ENCODE data around the gene TRIM2.

Gene TRIM2

DNA sequence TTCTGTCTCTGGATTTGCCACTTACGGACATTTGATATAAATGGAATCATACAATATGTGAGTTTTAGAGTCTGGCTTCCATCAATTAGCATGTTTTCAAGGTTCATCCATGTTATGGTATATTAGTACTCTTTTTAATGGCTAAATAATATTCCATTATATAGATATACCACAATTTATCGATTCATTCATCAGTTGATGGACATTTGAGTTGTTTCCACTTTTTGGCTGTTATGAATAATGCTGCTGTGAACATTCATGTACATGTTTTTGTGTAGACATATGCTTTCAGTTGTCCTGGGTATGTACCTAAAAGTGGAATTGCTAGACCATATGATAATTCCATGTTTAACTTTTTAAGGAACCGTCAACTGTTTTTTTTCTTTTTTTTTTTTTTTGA lies 79.0 kb downstream of the TRIM2 start:
- Histone ChIP-seq H3K4me3 (ENCODE audit: low read length in 2 of 2) (no peak overlapping the region), H3K9ac (ENCODE audit: low read depth in 1 of 2, low read length in 2 of 2) (no peak overlapping the region), H3K4me1 (ENCODE audit: control insufficient read depth in 2 of 2, insufficient read depth in 2 of 2, low read length in 2 of 2) (no peaks in the 10 kb centered on the region), H3K36me3 (ENCODE audit: control insufficient read depth in 2 of 2, insufficient read depth in 2 of 2, low read length in 2 of 2) (peaks cover 2 to 14% of the 10 kb centered on the region in 2 donors), H3K27me3 (ENCODE audit: control insufficient read depth in 2 of 2, insufficient read depth in 2 of 2, low read length in 2 of 2) (no peaks in the 10 kb centered on the region), H3K27ac (ENCODE audit: low read depth in 2 of 2, low read length in 2 of 2) (no peak overlapping the region), H3K9me3 (ENCODE audit: control insufficient read depth in 2 of 2, low read length in 2 of 2) (no peaks in the 10 kb centered on the region)

DNA sequence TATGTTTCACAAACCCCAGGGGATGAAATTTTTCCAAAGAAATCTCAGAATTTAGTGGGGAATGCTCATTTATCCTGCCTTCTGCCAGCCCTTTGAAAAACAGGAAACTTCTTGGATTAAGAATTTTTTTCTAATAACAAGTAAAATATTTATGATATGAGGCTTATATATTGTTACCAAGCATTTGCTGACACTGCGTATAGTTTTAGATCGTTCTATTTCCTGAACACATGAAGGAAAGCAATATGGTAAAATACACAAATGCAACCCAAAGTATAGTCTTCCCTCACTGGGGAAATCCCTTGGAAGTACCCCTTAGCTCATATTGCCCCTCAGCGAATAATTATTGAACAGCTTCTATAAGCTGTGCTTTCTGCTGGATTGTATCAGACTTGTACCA lies 85.9 kb downstream of the TRIM2 start:
- H3K27me3 ChIP-seq (ENCODE audit: control insufficient read depth in 2 of 2, insufficient read depth in 2 of 2, low read length in 2 of 2) = no peaks in the 10 kb centered on the region
- H3K27ac ChIP-seq (ENCODE audit: low read depth in 2 of 2, low read length in 2 of 2) = no peak overlapping the region
- H3K4me3 ChIP-seq (ENCODE audit: low read length in 2 of 2) = no peak overlapping the region
- no peak overlapping the region for H3K9ac ChIP-seq (ENCODE audit: low read depth in 1 of 2, low read length in 2 of 2)
- no peaks in the 10 kb centered on the region for H3K4me1 ChIP-seq (ENCODE audit: control insufficient read depth in 2 of 2, insufficient read depth in 2 of 2, low read length in 2 of 2)
- H3K36me3 ChIP-seq (ENCODE audit: control insufficient read depth in 2 of 2, insufficient read depth in 2 of 2, low read length in 2 of 2) = peaks cover 21 to 22% of the 10 kb centered on the region in 2 donors
- no peaks in the 10 kb centered on the region for H3K9me3 ChIP-seq (ENCODE audit: control insufficient read depth in 2 of 2, low read length in 2 of 2)

DNA sequence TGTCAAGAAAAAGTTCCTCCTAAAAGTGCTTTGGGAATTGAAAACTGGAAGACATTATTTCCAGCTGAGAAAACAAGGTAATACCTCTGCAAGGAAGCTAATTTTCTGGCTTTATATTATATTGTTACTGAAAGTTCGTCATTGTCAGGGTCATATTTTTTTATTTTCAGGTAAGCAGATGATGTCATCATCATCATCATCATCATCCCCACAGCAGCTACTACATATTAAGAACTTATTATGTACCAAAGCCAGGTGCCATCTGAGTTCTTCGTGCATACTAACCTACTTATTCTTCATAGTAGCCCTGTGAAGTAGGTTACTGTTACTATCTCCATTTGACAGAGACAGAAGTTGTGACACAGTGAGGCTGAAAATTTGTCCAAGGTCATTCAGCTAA lies 87.3 kb downstream of the TRIM2 start:
- no peak overlapping the region for H3K27ac ChIP-seq (ENCODE audit: low read depth in 2 of 2, low read length in 2 of 2)
- H3K4me1 ChIP-seq (ENCODE audit: control insufficient read depth in 2 of 2, insufficient read depth in 2 of 2, low read length in 2 of 2) = peaks cover 0 to 5% of the 10 kb centered on the region in 2 donors
- no peak overlapping the region for H3K4me3 ChIP-seq (ENCODE audit: low read length in 2 of 2)
- H3K27me3 ChIP-seq (ENCODE audit: control insufficient read depth in 2 of 2, insufficient read depth in 2 of 2, low read length in 2 of 2) = no peaks in the 10 kb centered on the region
- H3K36me3 ChIP-seq (ENCODE audit: control insufficient read depth in 2 of 2, insufficient read depth in 2 of 2, low read length in 2 of 2) = peaks cover 30% of the 10 kb centered on the region in 2 donors
- H3K9ac ChIP-seq (ENCODE audit: low read depth in 1 of 2, low read length in 2 of 2) = no peak overlapping the region
- H3K9me3 ChIP-seq (ENCODE audit: control insufficient read depth in 2 of 2, low read length in 2 of 2) = no peaks in the 10 kb centered on the region

DNA sequence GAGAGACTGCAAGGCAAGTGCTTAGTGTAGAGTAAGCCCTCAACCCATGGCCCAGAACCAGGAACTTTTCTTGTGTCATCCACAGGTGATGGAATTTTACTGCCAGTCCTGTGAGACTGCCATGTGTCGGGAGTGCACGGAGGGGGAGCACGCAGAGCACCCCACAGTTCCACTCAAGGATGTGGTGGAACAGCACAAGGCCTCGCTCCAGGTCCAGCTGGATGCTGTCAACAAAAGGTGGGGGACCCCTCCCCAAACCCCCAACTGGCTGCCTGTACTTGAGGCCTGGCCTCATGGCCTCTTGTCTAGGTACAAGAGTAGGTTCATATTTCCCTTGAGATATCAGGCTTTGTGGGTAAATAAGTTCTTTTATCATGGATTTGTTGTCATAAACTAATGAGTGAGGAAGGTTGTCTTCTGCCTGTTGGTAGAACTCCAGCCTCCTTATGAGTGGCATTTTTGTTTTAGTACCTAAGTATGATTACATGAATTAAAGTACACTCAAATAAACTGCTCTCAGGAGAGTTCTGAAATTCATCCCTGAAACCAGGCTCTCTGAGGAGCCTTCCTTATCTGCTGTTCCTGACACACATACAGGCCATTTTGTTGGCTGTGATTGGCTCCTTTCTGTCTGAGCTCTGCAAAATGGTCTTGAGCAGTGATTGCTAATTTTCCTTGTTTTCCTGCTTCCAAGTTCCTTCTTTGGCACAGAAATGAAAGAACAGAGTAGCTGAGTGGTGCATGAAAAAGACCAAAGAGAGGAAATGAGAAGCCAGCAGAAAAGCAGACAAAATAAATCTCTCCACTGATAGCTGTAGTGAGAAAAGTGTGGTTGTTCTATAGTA lies 88.9 kb downstream of the TRIM2 start:
- Histone ChIP-seq H3K9me3 (ENCODE audit: control insufficient read depth in 2 of 2, low read length in 2 of 2) (no peaks in the 10 kb centered on the region), H3K4me1 (ENCODE audit: control insufficient read depth in 2 of 2, insufficient read depth in 2 of 2, low read length in 2 of 2) (peaks cover 0 to 5% of the 10 kb centered on the region in 2 donors), H3K27me3 (ENCODE audit: control insufficient read depth in 2 of 2, insufficient read depth in 2 of 2, low read length in 2 of 2) (no peaks in the 10 kb centered on the region), H3K9ac (ENCODE audit: low read depth in 1 of 2, low read length in 2 of 2) (no peak overlapping the region), H3K36me3 (ENCODE audit: control insufficient read depth in 2 of 2, insufficient read depth in 2 of 2, low read length in 2 of 2) (peaks cover 34 to 41% of the 10 kb centered on the region in 2 donors), H3K4me3 (ENCODE audit: low read length in 2 of 2) (no peak overlapping the region), H3K27ac (ENCODE audit: low read depth in 2 of 2, low read length in 2 of 2) (no peak overlapping the region)

DNA sequence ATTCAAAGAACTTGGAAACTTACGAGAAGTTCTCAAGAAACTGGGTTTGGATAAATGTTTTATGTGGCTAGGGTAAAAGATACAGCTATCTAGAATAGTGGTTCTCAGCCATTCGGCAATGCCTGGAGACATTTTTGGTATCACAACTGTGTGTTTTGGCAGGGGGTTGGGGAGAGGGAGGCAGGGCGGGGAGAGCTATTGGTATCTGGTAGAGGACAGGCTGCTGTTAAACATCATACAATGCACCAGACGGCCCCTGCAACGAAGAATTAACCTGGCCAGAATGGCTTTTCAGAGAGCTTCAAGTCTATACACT lies 89.5 kb downstream of the TRIM2 start:
- H3K27me3 ChIP-seq (ENCODE audit: control insufficient read depth in 2 of 2, insufficient read depth in 2 of 2, low read length in 2 of 2) = no peaks in the 10 kb centered on the region
- H3K36me3 ChIP-seq (ENCODE audit: control insufficient read depth in 2 of 2, insufficient read depth in 2 of 2, low read length in 2 of 2) = peaks cover 38 to 45% of the 10 kb centered on the region in 2 donors
- H3K4me3 ChIP-seq (ENCODE audit: low read length in 2 of 2) = no peak overlapping the region
- H3K9ac ChIP-seq (ENCODE audit: low read depth in 1 of 2, low read length in 2 of 2) = no peak overlapping the region
- peaks cover 0 to 5% of the 10 kb centered on the region in 2 donors for H3K4me1 ChIP-seq (ENCODE audit: control insufficient read depth in 2 of 2, insufficient read depth in 2 of 2, low read length in 2 of 2)
- H3K27ac ChIP-seq (ENCODE audit: low read depth in 2 of 2, low read length in 2 of 2) = no peak overlapping the region
- H3K9me3 ChIP-seq (ENCODE audit: control insufficient read depth in 2 of 2, low read length in 2 of 2) = no peaks in the 10 kb centered on the region

DNA sequence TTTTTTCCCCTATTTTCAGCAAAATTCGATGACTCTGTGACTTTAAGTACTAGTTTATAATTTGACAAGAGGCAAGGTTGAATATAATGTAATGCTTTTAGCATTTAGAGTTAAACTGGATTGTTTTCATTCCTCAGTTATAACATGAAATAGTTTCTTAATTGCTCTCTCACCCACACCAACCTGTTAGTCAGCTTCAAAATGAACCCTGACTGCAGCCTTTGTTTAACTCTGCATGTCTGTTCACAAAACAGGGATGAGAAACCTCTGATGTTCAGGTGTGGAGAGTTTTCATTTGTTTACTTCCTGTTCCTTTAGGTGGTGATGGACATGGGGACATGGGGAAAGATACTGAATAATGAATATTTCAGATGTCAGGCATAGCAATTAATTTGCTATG lies 90.4 kb downstream of the TRIM2 start:
- no peak overlapping the region for H3K27ac ChIP-seq (ENCODE audit: low read depth in 2 of 2, low read length in 2 of 2)
- peaks cover 46 to 54% of the 10 kb centered on the region in 2 donors for H3K36me3 ChIP-seq (ENCODE audit: control insufficient read depth in 2 of 2, insufficient read depth in 2 of 2, low read length in 2 of 2)
- no peak overlapping the region for H3K4me3 ChIP-seq (ENCODE audit: low read length in 2 of 2)

DNA sequence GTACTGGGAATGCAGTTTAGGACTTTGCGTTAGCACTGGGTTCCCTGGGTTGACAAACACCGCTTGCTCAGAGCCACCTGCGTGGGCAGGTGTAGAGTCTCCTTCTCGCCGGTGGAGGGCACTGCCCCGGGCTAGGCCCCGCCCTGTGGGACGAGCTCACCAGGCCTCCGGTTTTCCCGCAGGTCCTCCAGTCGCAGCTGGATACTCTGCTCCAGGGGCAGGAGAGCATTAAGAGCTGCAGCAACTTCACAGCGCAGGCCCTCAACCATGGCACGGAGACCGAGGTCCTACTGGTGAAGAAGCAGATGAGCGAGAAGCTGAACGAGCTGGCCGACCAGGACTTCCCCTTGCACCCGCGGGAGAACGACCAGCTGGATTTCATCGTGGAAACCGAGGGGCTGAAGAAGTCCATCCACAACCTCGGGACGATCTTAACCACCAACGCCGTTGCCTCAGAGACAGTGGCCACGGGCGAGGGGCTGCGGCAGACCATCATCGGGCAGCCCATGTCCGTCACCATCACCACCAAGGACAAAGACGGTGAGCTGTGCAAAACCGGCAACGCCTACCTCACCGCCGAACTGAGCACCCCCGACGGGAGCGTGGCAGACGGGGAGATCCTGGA lies 91.0 kb downstream of the TRIM2 start:
- no peak overlapping the region for H3K9ac ChIP-seq (ENCODE audit: low read depth in 1 of 2, low read length in 2 of 2)
- no peaks in the 10 kb centered on the region for H3K9me3 ChIP-seq (ENCODE audit: control insufficient read depth in 2 of 2, low read length in 2 of 2)
- H3K4me3 ChIP-seq (ENCODE audit: low read length in 2 of 2) = no peak overlapping the region
- no peaks in the 10 kb centered on the region for H3K27me3 ChIP-seq (ENCODE audit: control insufficient read depth in 2 of 2, insufficient read depth in 2 of 2, low read length in 2 of 2)
- peaks cover 0 to 5% of the 10 kb centered on the region in 2 donors for H3K4me1 ChIP-seq (ENCODE audit: control insufficient read depth in 2 of 2, insufficient read depth in 2 of 2, low read length in 2 of 2)
- peaks cover 50 to 60% of the 10 kb centered on the region in 2 donors for H3K36me3 ChIP-seq (ENCODE audit: control insufficient read depth in 2 of 2, insufficient read depth in 2 of 2, low read length in 2 of 2)
- H3K27ac ChIP-seq (ENCODE audit: low read depth in 2 of 2, low read length in 2 of 2) = no peak overlapping the region

More for the DNA sequence above, 90.4 kb downstream of the TRIM2 start:
- H3K9ac ChIP-seq (ENCODE audit: low read depth in 1 of 2, low read length in 2 of 2) = no peak overlapping the region
- H3K27me3 ChIP-seq (ENCODE audit: control insufficient read depth in 2 of 2, insufficient read depth in 2 of 2, low read length in 2 of 2) = no peaks in the 10 kb centered on the region
- peaks cover 0 to 5% of the 10 kb centered on the region in 2 donors for H3K4me1 ChIP-seq (ENCODE audit: control insufficient read depth in 2 of 2, insufficient read depth in 2 of 2, low read length in 2 of 2)
- no peaks in the 10 kb centered on the region for H3K9me3 ChIP-seq (ENCODE audit: control insufficient read depth in 2 of 2, low read length in 2 of 2)

DNA sequence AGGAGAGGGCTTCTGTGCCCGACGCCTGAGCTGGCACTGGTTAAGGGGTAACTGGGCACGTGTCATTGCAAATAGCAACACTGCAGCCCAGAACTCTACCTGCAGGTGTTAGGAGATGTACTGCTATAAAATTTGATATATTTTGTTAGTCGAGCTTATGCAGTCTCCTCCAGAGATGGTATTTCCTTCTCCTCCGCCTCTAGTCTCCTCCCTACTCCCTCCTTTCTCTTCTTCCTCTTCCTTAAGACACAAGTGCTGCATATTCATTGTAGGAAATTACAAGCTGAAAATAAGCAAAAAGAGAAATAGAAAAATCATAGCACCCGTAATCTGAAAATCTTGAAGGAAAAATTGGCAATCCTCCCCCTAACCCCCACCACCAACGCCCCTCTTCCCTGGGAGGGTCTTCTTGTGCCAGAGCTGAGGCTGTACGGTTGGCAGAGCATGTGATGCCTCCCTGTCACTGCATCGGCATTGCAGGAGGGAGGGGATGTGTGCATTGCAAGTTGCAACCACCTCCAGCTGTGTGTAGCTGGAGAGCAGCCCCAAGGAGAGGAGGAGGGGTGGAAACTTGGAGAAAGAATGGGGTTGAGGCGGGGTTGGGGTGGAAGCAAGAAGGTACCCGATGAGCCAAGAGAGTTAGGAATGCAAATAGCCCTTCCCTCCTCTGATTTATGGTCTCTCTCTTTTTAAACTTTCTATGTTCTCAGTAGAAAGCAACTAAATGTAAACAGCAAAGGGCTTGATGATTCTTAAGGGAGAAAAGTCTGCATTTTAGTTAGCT lies 92.0 kb downstream of the TRIM2 start:
- Histone ChIP-seq H3K36me3 (ENCODE audit: control insufficient read depth in 2 of 2, insufficient read depth in 2 of 2, low read length in 2 of 2) (peaks cover 47 to 62% of the 10 kb centered on the region in 2 donors), H3K27me3 (ENCODE audit: control insufficient read depth in 2 of 2, insufficient read depth in 2 of 2, low read length in 2 of 2) (no peaks in the 10 kb centered on the region), H3K27ac (ENCODE audit: low read depth in 2 of 2, low read length in 2 of 2) (no peak overlapping the region), H3K4me3 (ENCODE audit: low read length in 2 of 2) (no peak overlapping the region), H3K9me3 (ENCODE audit: control insufficient read depth in 2 of 2, low read length in 2 of 2) (no peaks in the 10 kb centered on the region), H3K4me1 (ENCODE audit: control insufficient read depth in 2 of 2, insufficient read depth in 2 of 2, low read length in 2 of 2) (peaks cover 0 to 5% of the 10 kb centered on the region in 2 donors), H3K9ac (ENCODE audit: low read depth in 1 of 2, low read length in 2 of 2) (no peak overlapping the region)

DNA sequence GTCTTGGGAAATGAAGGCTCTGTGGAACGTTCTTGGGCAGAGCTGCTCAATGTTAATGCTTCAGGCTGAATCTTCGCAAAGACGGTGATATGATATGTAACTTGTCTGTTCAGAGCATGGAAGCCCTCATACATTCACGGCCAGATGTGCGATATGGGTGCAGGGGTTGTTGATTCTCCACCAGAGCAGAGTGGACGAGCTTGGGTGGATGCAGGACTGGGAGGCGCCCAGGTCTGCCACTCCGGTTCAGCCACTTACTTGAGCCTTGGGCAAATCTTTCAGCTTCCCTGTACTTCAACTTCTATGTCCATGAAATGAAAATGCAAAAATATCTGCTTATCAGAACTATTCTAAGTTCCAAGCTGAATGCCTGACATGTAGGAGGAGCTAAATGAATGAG lies 92.9 kb downstream of the TRIM2 start:
- H3K4me3 ChIP-seq (ENCODE audit: low read length in 2 of 2) = no peak overlapping the region
- H3K9me3 ChIP-seq (ENCODE audit: control insufficient read depth in 2 of 2, low read length in 2 of 2) = no peaks in the 10 kb centered on the region
- no peaks in the 10 kb centered on the region for H3K27me3 ChIP-seq (ENCODE audit: control insufficient read depth in 2 of 2, insufficient read depth in 2 of 2, low read length in 2 of 2)
- H3K4me1 ChIP-seq (ENCODE audit: control insufficient read depth in 2 of 2, insufficient read depth in 2 of 2, low read length in 2 of 2) = peaks cover 0 to 5% of the 10 kb centered on the region in 2 donors
- peaks cover 41 to 63% of the 10 kb centered on the region in 2 donors for H3K36me3 ChIP-seq (ENCODE audit: control insufficient read depth in 2 of 2, insufficient read depth in 2 of 2, low read length in 2 of 2)
- no peak overlapping the region for H3K9ac ChIP-seq (ENCODE audit: low read depth in 1 of 2, low read length in 2 of 2)
- no peak overlapping the region for H3K27ac ChIP-seq (ENCODE audit: low read depth in 2 of 2, low read length in 2 of 2)

DNA sequence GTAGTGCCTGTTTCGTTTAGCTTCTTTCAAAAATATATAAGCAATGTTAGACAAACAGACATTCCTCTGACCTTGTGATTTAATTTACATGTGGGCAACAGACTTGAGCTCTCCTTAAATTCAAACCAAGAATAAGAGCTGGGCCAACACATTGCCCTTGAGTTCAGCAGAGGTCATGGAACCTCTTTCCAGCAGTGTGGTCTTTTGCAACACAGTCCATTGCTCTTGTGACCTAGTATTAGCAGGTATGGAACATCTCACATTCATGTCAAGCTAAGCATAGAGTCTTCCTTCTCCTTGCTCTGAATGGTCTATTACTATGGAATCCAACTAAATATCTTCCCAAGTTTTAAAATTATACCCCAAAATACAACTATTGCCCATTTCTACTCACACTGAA lies 106.5 kb downstream of the TRIM2 start:
- H3K4me3 ChIP-seq (ENCODE audit: low read length in 2 of 2) = no peak overlapping the region
- H3K4me1 ChIP-seq (ENCODE audit: control insufficient read depth in 2 of 2, insufficient read depth in 2 of 2, low read length in 2 of 2) = no peaks in the 10 kb centered on the region
- peaks cover 17 to 20% of the 10 kb centered on the region in 2 donors for H3K36me3 ChIP-seq (ENCODE audit: control insufficient read depth in 2 of 2, insufficient read depth in 2 of 2, low read length in 2 of 2)
- no peak overlapping the region for H3K9ac ChIP-seq (ENCODE audit: low read depth in 1 of 2, low read length in 2 of 2)
- no peaks in the 10 kb centered on the region for H3K9me3 ChIP-seq (ENCODE audit: control insufficient read depth in 2 of 2, low read length in 2 of 2)
- H3K27me3 ChIP-seq (ENCODE audit: control insufficient read depth in 2 of 2, insufficient read depth in 2 of 2, low read length in 2 of 2) = no peaks in the 10 kb centered on the region
- no peak overlapping the region for H3K27ac ChIP-seq (ENCODE audit: low read depth in 2 of 2, low read length in 2 of 2)

Data from mucosa of rectum (tissue), 2 donors.